ENCODE results near the gene RELL2.
A peak's percentile ranks its signal among the peaks of the same experiment; 100 is the strongest.

Gene RELL2

DNA sequence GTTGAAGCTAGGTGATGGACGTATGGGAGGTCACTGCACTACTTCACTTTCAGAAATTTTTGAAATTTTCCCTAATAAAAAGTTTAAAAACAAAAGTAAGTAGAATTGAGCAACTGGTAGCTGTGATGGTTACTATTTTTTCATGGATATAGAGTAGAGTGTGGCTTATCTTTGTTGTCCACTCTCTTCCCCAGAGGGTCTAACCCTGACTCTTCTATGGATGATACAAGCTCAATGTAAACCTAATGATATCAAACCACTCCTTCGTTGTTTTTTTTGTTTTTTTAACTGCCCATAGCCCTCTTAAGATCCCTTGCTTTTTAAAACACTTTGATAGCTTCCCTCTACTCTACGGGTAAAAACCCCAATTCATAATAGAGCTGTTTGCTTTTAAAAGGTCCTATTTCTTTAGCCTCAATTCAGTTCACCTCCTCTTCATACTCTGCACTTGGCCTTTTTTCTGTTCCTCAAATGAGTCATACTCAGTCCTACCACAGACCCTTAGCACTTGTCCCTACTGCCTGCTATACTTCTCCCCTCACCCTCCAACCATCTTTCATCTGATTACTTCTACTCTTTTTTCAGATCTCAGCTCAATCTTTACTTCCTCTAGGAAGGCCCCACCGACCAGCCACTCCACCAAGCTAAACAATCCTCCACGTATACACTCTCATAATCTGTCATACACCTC, 2.8 kb upstream of the RELL2 start:
- TF ChIP-seq, protein P1, sequence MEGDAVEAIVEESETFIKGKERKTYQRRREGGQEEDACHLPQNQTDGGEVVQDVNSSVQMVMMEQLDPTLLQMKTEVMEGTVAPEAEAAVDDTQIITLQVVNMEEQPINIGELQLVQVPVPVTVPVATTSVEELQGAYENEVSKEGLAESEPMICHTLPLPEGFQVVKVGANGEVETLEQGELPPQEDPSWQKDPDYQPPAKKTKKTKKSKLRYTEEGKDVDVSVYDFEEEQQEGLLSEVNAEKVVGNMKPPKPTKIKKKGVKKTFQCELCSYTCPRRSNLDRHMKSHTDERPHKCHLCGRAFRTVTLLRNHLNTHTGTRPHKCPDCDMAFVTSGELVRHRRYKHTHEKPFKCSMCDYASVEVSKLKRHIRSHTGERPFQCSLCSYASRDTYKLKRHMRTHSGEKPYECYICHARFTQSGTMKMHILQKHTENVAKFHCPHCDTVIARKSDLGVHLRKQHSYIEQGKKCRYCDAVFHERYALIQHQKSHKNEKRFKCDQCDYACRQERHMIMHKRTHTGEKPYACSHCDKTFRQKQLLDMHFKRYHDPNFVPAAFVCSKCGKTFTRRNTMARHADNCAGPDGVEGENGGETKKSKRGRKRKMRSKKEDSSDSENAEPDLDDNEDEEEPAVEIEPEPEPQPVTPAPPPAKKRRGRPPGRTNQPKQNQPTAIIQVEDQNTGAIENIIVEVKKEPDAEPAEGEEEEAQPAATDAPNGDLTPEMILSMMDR (conservative IDR thresholded peaks at IDR 0.05; ENCODE audit: low read length) = no peak
- no peak overlapping the region for H3K4me3 ChIP-seq (ENCODE audit: low read length)
- DNase-seq (ENCODE audit: low read depth) = no peak

DNA sequence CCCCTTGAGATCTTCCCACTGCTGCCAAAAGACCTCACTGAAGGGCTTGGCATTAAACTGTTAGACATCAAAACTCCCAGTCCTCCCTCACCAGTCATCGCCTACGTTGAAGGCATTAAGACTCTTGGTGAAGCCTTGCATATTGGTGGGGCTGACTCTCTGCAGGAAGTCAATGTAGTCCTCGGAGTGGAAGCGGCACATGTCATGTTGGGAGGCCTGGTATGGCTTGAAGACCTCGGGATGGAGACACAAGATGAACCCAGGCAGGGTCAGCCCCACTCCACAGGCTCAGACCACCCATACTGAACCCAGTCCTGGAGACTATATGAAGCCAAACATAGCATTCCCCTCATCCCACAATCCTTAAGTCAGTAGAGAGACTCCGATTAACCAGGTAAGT, 2.1 kb upstream of the RELL2 start:
- TF ChIP-seq, protein P1 (conservative IDR thresholded peaks at IDR 0.05; ENCODE audit: low read length) = no peak
- no peak for DNase-seq (ENCODE audit: low read depth)
- H3K4me3 ChIP-seq (ENCODE audit: low read length) = no peak overlapping the region

DNA sequence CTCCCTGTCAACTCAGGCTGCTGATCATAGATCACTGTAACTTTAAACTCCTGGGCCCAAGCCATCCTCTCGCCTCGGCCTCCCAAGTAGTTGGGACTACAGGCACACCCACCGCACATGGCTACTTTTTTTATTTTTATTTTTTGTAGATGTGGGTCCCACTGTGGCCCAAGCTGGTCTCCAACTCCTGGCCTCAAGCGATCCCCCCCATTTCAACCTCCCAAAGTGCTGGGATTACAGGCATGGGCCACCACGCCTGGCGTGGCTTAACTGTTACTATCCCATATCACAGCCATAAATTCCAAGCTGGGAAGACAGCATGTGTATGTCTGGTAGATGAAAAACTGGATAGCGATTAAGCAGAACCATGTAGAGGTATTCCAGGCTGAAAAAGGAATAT, 1.2 kb upstream of the RELL2 start:
- DNase-seq (ENCODE audit: low read depth) = no peak
- peak overlapping the region; percentile 99 for H3K4me3 ChIP-seq (ENCODE audit: low read length)
- TF ChIP-seq, protein P1 (conservative IDR thresholded peaks at IDR 0.05; ENCODE audit: low read length) = no peak

DNA sequence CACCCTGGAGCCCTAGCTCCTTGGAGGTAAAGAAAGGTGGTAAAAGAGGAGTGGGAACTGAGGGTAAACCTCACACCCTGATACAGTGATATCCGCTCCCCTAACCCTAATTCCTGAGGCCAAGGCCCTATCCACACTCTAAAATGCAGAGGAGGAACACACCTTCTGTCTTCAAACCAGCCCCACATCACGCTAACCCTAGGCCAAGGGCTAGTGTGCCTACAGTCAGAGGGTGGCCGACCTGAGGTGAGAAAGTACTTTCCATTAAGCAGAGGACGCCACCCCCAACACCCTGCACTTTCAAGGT, 738 bp upstream of the RELL2 start:
- TF ChIP-seq, protein P1 (conservative IDR thresholded peaks at IDR 0.05; ENCODE audit: low read length) = no peak
- peak overlapping the region; percentile 99 for H3K4me3 ChIP-seq (ENCODE audit: low read length)
- DNase-seq (ENCODE audit: low read depth) = no peak

DNA sequence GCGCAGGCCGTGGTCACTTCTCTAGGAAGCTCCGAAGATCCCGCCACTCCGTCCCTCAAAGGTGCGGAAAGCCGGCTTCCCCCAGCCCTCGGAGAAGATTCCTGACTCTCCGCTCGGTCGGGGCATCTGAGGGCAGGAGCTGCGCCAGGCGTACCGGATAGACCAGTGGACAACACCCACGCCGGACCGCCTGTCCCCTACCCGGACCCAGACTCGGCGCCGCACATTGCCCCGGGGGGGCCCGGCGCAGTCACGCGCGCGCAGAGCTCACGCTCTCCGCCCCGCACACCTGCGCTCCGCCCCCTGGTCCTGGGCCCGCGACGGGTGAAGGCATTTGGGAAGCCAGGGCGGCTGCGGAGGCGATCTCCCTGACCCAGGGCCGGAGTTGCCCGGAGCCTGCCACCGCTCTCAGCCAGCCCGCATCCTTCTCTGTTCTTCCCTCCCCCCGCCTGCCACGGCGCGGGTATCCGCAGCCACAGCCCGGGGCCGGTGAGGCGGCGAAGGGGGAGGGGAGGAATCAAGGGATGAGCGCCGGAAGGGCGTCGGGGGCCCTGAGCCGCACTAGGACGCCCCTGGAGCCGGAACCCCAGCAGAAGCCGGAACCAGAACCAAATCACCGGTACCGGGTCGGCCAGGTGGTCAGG, 448 bp downstream of the RELL2 start:
- no peak for DNase-seq (ENCODE audit: low read depth)

DNA sequence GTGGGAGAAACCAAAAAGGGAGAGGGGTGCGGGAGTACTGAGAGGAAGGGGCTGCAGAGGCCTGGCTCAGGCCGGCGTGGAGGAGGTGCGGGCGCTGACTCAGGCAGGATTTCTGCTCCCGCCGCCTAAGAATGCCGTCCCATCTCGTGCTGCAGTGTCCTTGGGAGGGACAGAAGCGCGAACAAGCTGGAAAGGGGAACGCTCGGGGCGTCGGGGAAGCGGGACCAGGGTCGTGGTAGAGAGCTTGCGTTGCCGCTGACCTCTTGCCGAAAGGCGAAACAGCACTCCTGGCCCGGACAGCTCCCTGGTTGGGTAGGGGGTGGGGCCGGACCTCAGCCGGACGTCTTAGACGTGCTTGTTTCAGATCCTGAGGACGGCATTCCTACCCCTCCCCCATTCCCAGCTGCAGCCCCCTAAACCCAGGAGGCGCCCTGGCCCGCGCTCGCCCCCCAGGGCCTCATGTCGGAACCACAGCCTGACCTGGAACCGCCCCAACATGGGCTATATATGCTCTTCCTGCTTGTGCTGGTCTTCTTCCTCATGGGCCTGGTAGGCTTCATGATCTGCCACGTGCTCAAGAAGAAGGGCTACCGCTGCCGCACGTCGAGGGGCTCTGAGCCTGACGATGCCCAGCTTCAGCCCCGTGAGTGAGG, 1.1 kb downstream of the RELL2 start:
- peak; percentile 34 for DNase-seq (ENCODE audit: low read depth)
- peak overlapping the region; percentile 99 for H3K4me3 ChIP-seq (ENCODE audit: low read length)
- TF ChIP-seq, protein P1 (conservative IDR thresholded peaks at IDR 0.05; ENCODE audit: low read length) = peak; percentile 25

More for the DNA sequence above, 448 bp downstream of the RELL2 start:
- H3K4me3 ChIP-seq (ENCODE audit: low read length) = peak overlapping the region; percentile 99
- TF ChIP-seq, protein P1 (conservative IDR thresholded peaks at IDR 0.05; ENCODE audit: low read length) = no peak

DNA sequence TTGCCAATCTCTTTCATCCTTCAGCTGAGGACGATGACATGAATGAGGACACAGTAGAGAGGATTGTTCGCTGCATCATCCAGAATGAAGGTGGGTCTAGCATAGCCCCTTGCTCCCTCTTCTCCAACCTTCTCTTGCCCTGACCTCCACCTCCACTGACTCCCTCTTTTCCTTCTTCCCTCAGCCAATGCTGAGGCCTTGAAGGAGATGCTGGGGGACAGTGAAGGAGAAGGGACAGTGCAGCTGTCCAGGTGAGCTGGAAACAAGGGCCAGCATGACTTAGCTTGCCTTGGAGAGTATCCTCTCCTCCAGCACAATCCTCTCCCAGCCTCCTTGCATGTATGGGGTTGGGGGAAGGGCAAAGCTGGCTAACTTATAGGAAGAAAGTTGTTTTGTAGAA, 2.0 kb downstream of the RELL2 start:
- H3K4me3 ChIP-seq (ENCODE audit: low read length) = no peak overlapping the region
- TF ChIP-seq, protein P1 (conservative IDR thresholded peaks at IDR 0.05; ENCODE audit: low read length) = no peak
- DNase-seq (ENCODE audit: low read depth) = no peak
